Left cardiac atrium (tissue), 4 donors: ENCODE results near the gene SLAMF1. TPM values are rescaled to one million over a fixed set of nuclear protein-coding genes. Genes with fewer than 3 reads are reported as not detected.
"Not testable (repeated sequence)": the region's sequence is repeated elsewhere in the genome, so short reads cannot be mapped to it uniquely, and the experiment has no call there.

Experiments
- ATAC-seq, 2 donors: fragments of 200-7000 bp; cut with Tn5 transposase; one replicate each; pipeline ENCODE4 v1.9.1; 2020; ENCODE audit warnings: mild to moderate bottlenecking in 2 of 2, moderate library complexity in 2 of 2
- DNase-seq: peaks from one replicate; pipeline ENCODE4 v3.0.0-alpha.2; 2020
- intact Hi-C, 2 donors: fragments of 100-400 bp; cut with DNase I; formaldehyde crosslinking; loops; one replicate each; pipeline versions ENCODE4 v1.14.1 to v1.15.1; 2022 to 2023
- total RNA-seq, 2 donors: library from RNA; stranded (reverse); fragmentation: NEBNext Ultra II Directional; extraction: Animal tissue kit (Norgen Biotek cat#: 25700); gene quantifications; one replicate each; pipeline ENCODE4 v1.2.1, GENCODE V29; 2021
- donor health status: DM: no; HTN: yes; CAD: no.
- donor health status: DM: no; HTN: yes; CAD: no; lungs with severe emphysema.
- donor health status: DM: yes; HTN: yes; CAD: no.
- donor health status: Dilated cardiomyopathy.

The SLAMF1 gene
- total RNA-seq, 2 donors from 2014 or later, result 0.91 to 0.94 TPM

DNA sequence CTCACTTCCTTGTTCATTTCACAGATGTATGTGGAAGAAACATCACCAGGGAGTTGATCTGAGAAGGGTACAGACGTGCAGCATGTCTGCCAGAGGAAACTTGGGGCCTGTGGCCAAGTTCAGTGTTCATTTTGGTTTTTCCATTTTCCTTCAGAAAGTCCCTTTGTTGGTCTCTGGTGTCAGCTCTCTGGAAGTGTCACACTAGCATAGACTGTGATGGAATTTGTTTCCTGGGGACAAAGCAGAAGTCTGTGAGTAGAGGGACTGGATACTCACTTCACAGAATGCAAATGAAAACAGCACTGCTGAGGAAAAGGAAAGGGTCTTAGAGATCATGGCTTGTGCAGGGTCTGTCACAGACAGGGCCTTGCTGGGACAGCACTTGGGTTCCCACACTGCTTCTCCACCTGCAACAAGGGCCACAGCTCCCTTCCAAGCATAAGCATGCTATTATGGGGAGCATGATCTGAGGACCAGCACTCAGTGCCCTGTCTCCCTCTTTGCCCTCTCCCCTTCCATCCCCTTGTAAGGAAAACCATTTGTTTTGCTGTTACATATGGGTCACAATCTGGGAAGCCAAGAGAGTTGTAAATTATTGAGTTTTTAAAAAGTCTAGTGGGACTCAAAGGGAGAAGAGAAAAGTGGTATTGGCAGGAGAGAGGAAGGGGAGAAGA, 36.1 kb downstream of the SLAMF1 start:
- intact Hi-C loops, result no loop called here
- no peak for DNase-seq
- ATAC-seq, result no peak

DNA sequence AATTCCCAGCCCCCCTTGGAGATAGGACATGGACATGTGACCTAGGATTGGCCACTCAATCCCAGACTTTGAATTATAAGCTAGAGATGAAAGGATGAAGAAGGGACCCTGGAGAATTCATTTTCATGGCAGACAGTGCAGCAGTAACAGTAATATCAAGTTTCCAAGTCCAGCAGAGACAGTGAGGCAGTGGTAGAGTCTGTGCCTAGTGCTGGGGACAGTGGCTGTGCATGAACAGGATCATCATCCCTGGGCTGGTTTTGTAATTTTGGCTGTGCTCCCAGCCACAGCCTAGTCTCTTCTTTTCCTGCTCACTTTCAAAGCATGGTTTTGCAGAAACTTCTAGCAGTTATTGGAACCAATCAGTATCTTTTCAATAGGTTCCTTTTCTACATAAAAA, 37.9 kb downstream of the SLAMF1 start:
- ATAC-seq (no peak), DNase-seq (no peak)
- intact Hi-C loops, result loop anchor here in 1 of 2 donors (5.0 kb wide), 1 partner anchor 182 kb away; no protein-coding TSS in a partner anchor

GRCh38 chr1:160608514-160608913, 38.3 kb downstream of the SLAMF1 start:
- DNase-seq (no peak), ATAC-seq (no peak)
- intact Hi-C loops, result loop anchor here in 1 of 2 donors (5.0 kb wide), 1 partner anchor 181 kb away; no protein-coding TSS in a partner anchor

- intact Hi-C loops, result loop anchor here in 1 of 2 donors (5.0 kb wide), 1 partner anchor 181 kb away; no protein-coding TSS in a partner anchor
- DNase-seq, result no peak
- no peak for ATAC-seq
Observed at GRCh38 chr1:160608057-160608456, 38.8 kb downstream of the SLAMF1 start.

GRCh38 chr1:160607672-160608032, 39.2 kb downstream of the SLAMF1 start:
- ATAC-seq (no peak), DNase-seq (no peak)
- intact Hi-C loops, result loop anchor here in 1 of 2 donors (5.0 kb wide), 1 partner anchor 180 kb away; no protein-coding TSS in a partner anchor

DNA sequence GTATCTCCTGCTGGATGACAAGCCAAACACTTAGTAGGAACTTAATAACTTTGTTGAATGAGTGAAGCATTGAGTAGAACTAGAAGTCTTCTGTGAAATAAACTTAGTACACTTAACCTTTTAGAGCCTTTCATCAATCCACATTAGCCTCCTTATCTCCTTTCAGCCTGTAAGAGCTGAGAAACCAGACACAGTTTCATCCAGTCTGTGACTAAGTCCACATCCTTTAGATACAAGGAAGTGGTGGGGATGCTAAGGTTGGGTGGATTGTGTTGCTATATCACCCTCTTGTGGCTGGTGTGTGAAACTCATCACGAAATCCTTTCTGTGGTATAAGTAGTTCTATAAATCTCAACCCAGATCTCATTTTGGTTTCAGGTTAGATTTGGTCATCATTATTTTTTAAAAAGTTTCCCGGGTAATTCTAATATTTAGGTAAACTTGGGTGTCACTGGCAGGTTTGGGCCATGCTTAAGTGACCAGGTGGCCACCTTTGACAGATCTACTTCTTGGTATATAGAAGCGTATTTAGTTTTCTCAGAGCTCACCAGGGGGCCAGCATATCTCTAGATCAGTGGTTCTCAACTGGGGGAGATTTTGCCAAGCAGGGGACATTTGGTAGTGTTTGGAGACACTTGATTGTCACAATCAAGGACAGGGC, 39.7 kb downstream of the SLAMF1 start:
- intact Hi-C loops, result loop anchor here in 1 of 2 donors (5.0 kb wide), 1 partner anchor 180 kb away; no protein-coding TSS in a partner anchor
- ATAC-seq, result peak; percentile 82 to 93

GRCh38 chr1:160606611-160607010, 40.2 kb downstream of the SLAMF1 start:
- DNase-seq (no peak), ATAC-seq (no peak)
- intact Hi-C loops, result loop anchor here (1.0 to 5.0 kb wide), 2 partner anchors 178 to 179 kb away; no protein-coding TSS in a partner anchor

More for the DNA sequence above, 39.7 kb downstream of the SLAMF1 start:
- no peak for DNase-seq

DNA sequence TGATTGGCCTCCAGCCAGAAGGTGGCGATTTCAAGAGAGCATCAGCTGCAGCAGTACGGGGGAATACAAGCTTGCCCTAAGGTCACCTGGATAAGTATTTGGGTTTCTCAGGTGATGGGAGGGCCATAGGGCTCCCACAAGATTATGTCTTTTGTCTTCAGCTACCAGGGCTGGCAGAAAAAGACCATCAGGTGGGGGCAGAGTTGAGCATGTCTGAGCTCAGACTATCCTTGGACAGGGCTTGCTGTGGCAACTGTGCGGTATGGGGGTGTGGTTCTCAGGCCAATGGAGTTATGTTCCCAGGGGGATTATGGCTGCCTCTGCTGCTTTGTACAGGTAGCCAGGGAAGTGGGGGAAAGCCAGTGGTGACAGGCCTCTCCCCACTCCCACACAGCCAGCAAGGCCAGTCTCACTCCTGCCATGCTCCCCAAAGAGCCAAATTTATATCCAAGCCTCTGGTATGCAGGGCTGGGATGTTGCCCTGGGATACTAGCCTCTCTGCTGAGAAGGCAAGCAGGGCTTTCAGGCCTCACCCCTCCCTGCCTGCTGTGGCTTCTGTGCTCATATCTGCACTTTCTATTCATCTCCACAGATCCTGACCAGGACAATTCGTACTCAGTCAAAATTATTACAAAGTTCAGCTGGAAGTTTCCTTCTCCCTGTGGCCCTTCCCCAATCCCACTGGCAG, 40.9 kb downstream of the SLAMF1 start:
- intact Hi-C loops, result loop anchor here (1.0 to 5.0 kb wide), 2 partner anchors 178 to 179 kb away; no protein-coding TSS in a partner anchor
- ATAC-seq (no peak), DNase-seq (no peak)

- DNase-seq (no peak), ATAC-seq (no peak)
- intact Hi-C loops, result loop anchor here in 1 of 2 donors (5.0 kb wide), 1 partner anchor 178 kb away; no protein-coding TSS in a partner anchor
Observed at GRCh38 chr1:160605205-160605604, 41.6 kb downstream of the SLAMF1 start.

GRCh38 chr1:160597705-160598104, 49.1 kb downstream of the SLAMF1 start:
- intact Hi-C loops, result no loop called here
- no peak for ATAC-seq
- no peak for DNase-seq

- ATAC-seq (no peak), DNase-seq (no peak)
- intact Hi-C loops, result no loop called here
Observed at GRCh38 chr1:160597051-160597450, 49.8 kb downstream of the SLAMF1 start.

DNA sequence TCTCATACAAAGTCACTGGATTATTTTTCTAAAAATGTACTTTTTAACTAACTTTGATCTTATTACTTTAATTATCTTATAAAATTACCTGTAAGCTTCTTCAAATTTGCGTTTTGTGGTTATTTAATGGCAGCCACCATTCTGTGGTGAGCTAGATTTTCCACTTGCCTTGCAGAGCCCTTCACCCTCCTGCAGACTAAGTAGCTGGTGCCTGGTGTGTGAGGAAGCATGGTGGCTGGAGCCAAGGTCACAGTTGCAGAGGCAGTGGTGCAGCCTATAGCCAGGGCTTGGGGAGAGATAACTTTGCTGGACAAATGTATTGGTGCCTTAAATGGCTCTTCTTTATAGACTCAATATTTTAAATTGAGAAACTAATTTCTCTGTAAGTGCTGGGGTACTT, 56.4 kb downstream of the SLAMF1 start:
- ATAC-seq (no peak), DNase-seq (no peak)
- intact Hi-C loops, result no loop called here

DNA sequence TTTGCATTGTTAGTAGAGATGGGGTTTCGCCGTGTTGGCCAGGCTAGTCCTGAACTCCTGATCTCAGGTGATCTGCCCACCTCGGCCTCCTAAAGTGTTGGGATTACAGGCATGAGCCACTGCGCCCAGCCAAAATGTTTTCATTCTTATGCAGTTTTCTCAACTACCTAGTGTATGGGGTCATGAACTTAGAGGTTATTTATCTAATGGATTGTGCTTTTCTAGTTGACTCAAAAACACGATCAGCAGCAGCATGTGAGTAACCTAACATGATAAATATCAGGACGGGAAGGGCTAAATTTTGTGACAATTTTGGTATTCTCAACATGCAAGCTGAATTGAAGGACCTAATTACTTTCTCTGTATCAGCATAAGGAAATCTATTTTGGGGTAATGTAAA, 58.4 kb downstream of the SLAMF1 start:
- intact Hi-C loops, result no loop called here
- no peak for ATAC-seq
- no peak for DNase-seq

GRCh38 chr1:160584784-160585183, 62.1 kb downstream of the SLAMF1 start:
- ATAC-seq, result no peak
- DNase-seq, result no peak
- intact Hi-C loops, result no loop called here

GRCh38 chr1:160582976-160583375, 63.9 kb downstream of the SLAMF1 start:
- DNase-seq, ATAC-seq, intact Hi-C loops: not testable (repeated sequence)

- no peak for ATAC-seq
- intact Hi-C loops, result no loop called here
- DNase-seq, result no peak
Observed at GRCh38 chr1:160581961-160582360, 64.9 kb downstream of the SLAMF1 start.

DNA sequence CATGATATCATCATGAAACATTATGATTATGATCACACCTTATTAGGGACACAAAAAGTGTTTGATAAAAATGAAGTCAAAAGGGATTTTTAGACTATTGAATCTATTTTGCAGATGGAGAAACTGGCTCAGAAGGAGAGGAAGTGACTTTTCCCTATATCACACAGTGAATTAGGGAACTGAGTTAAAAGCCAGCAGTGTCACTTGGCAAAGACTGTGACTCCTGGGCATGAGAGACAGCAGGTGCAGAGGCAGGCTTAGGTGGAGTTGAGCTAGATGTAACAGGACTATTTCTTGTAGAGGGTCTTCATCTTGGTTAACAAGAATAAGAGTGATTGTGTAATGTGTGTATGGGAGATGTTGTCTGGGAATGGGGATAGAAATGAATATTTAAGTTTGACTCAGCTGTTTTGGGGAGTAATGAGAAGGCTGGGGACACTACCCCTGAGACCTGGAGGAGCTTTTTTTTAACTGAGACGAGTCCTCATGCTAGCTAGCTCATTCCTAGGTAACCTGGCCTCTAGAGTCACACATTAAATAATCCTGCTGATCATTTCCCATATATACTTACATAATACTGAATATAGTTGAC, 66.5 kb downstream of the SLAMF1 start:
- intact Hi-C loops, result no loop called here
- no peak for ATAC-seq
- DNase-seq, result no peak

GRCh38 chr1:160579216-160579701, 67.6 kb downstream of the SLAMF1 start, which contains the start of gene CD84:
Gene CD84 (minus strand): TSS chr1:160579496. CDS start chr1:160579437, 59 bp downstream.
- DNase-seq, result no peak
- ATAC-seq, result peak in 1 of 2 donors; percentile 30

GRCh38 chr1:160578525-160579191, 68.2 kb downstream of the SLAMF1 start:
- ATAC-seq (no peak), DNase-seq (no peak)
- intact Hi-C loops, result no loop called here

More at GRCh38 chr1:160579216-160579701, 67.6 kb downstream of the SLAMF1 start, which contains the start of gene CD84:
- intact Hi-C loops, result no loop called here
